Measurements from ENCODE around the gene AGR3. TPM values are rescaled to one million over a fixed set of nuclear protein-coding genes. Genes with fewer than 3 reads are reported as not detected.
A peak's percentile ranks its signal among the peaks of the same experiment; 100 is the strongest.

Gene AGR3
- total and polyA plus RNA-seq, 4 donors, result not detected

DNA sequence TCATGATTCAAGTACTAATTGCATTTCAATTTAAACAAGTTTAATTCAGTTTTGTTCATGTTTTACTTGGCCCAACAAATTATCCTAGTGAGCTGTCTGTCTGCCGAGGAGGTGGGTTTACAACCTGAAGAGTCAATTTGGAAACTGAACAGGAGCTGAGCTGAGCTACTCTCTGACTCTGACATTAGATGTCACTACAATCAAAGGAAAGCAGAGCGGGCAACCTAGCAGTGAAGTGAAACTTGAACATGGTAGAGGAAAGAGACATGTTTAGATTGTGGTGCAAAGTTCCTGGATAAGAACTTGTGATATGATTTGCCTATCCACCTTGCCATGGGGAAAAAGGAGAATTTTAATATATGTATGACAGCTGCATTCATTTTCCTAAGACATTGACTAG, 9.6 kb upstream of the AGR3 start:
- H3K4me3 ChIP-seq (ENCODE audit: low read depth in 1 of 3, low read length in 3 of 3), result no peak overlapping the region
- H3K9me3 ChIP-seq (ENCODE audit: control insufficient read depth in 4 of 4, low read length in 3 of 4), result no peaks in the 10 kb centered on the region
- no peak overlapping the region for H3K9ac ChIP-seq (ENCODE audit: low read depth in 1 of 2, low read length in 2 of 2)
- DNase-seq (ENCODE audit: low spot score), result no peak
- H3K36me3 ChIP-seq (ENCODE audit: control insufficient read depth in 4 of 4, insufficient read depth in 3 of 4, low read depth in 1 of 4, low read length in 3 of 4), result no peaks in the 10 kb centered on the region
- no peak overlapping the region for H3K27ac ChIP-seq (ENCODE audit: low read depth in 1 of 2, low read length in 2 of 2)
- 28% methylated on average over 2 of the region's 2 CpGs for WGBS
- TF ChIP-seq RAD21 (IDR thresholded peaks at IDR 0.05), result peak; percentile 90 to 92
- TF ChIP-seq HNF4A (conservative IDR thresholded peaks at IDR 0.05), result peak; percentile 6 to 18
- no peak for TF ChIP-seq YY1 (IDR thresholded peaks at IDR 0.05)
- no peak for TF ChIP-seq NR2F2 (IDR thresholded peaks at IDR 0.05)
- peak; percentile 56 for TF ChIP-seq CTCF (IDR thresholded peaks at IDR 0.05; ENCODE audit: low read depth, low read length, missing input control)
- peaks cover 0 to 9% (median 7%) of the 10 kb centered on the region in 4 donors for H3K4me1 ChIP-seq (ENCODE audit: control insufficient read depth in 4 of 4, insufficient read depth in 4 of 4, low read length in 3 of 4)
- H3K27me3 ChIP-seq (ENCODE audit: control insufficient read depth in 4 of 4, insufficient read depth in 4 of 4, low read length in 3 of 4), result no peaks in the 10 kb centered on the region

DNA sequence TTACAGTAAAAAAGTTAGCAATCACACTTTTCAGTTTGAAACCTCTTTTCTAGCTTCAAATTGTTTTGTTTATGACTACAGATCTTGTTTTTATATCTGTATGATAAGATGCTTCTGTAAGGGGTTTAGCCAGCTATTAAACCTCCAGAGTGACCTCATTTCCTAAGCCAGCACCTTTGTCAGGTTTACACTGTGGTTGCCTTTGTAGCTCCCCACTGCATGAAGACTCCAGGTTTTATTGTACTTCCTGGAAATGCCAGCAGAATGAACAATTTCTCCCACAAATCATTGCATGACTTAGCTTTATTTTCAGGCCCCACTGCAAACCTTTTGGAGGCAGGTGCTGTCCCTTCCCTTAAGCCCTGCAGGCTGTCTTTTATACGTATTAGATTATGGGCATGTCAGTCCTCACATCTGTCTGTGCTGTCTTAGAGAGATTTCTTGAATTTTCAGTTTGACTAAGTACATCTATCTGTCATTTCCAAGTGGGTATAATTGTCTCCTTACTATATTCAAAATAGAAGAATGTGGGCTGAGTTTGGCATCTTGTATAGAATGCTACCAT, 8.2 kb upstream of the AGR3 start:
- Histone ChIP-seq H3K36me3 (ENCODE audit: control insufficient read depth in 4 of 4, insufficient read depth in 3 of 4, low read depth in 1 of 4, low read length in 3 of 4) (no peaks in the 10 kb centered on the region), H3K9me3 (ENCODE audit: control insufficient read depth in 4 of 4, low read length in 3 of 4) (no peaks in the 10 kb centered on the region), H3K27ac (ENCODE audit: low read depth in 1 of 2, low read length in 2 of 2) (no peak overlapping the region), H3K4me1 (ENCODE audit: control insufficient read depth in 4 of 4, insufficient read depth in 4 of 4, low read length in 3 of 4) (peaks cover 0 to 9% (median 7%) of the 10 kb centered on the region in 4 donors), H3K27me3 (ENCODE audit: control insufficient read depth in 4 of 4, insufficient read depth in 4 of 4, low read length in 3 of 4) (no peaks in the 10 kb centered on the region), H3K9ac (ENCODE audit: low read depth in 1 of 2, low read length in 2 of 2) (no peak overlapping the region), H3K4me3 (ENCODE audit: low read depth in 1 of 3, low read length in 3 of 3) (no peak overlapping the region)
- TF ChIP-seq, protein P1, sequence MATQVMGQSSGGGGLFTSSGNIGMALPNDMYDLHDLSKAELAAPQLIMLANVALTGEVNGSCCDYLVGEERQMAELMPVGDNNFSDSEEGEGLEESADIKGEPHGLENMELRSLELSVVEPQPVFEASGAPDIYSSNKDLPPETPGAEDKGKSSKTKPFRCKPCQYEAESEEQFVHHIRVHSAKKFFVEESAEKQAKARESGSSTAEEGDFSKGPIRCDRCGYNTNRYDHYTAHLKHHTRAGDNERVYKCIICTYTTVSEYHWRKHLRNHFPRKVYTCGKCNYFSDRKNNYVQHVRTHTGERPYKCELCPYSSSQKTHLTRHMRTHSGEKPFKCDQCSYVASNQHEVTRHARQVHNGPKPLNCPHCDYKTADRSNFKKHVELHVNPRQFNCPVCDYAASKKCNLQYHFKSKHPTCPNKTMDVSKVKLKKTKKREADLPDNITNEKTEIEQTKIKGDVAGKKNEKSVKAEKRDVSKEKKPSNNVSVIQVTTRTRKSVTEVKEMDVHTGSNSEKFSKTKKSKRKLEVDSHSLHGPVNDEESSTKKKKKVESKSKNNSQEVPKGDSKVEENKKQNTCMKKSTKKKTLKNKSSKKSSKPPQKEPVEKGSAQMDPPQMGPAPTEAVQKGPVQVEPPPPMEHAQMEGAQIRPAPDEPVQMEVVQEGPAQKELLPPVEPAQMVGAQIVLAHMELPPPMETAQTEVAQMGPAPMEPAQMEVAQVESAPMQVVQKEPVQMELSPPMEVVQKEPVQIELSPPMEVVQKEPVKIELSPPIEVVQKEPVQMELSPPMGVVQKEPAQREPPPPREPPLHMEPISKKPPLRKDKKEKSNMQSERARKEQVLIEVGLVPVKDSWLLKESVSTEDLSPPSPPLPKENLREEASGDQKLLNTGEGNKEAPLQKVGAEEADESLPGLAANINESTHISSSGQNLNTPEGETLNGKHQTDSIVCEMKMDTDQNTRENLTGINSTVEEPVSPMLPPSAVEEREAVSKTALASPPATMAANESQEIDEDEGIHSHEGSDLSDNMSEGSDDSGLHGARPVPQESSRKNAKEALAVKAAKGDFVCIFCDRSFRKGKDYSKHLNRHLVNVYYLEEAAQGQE (IDR thresholded peaks at IDR 0.05), result no peak
- TF ChIP-seq FOXA1 (IDR thresholded peaks at IDR 0.05) (no peak), MAX (IDR thresholded peaks at IDR 0.05) (no peak), SP1 (IDR thresholded peaks at IDR 0.05) (no peak), HNF4G (IDR thresholded peaks at IDR 0.05) (no peak), GABPA (IDR thresholded peaks at IDR 0.05 in 1 of 2, conservative IDR thresholded peaks at IDR 0.05 in 1 of 2) (no peak), JUND (IDR thresholded peaks at IDR 0.05) (no peak), ZBTB33 (IDR thresholded peaks at IDR 0.05) (no peak), NR2F2 (IDR thresholded peaks at IDR 0.05) (no peak), RXRA (IDR thresholded peaks at IDR 0.05) (no peak), EGR1 (IDR thresholded peaks at IDR 0.05; ENCODE audit: low read depth in 2 of 2) (no peak), YY1 (IDR thresholded peaks at IDR 0.05) (no peak), FOXA2 (IDR thresholded peaks at IDR 0.05) (no peak), RAD21 (IDR thresholded peaks at IDR 0.05) (no peak)
- DNase-seq (ENCODE audit: low spot score), result no peak
- 85% methylated on average over 1 of the region's 1 CpG for WGBS
